HepG2 (cell line): ENCODE measurements around the gene MTIF2. TPM values are rescaled to one million over a fixed set of nuclear protein-coding genes. Genes with fewer than 3 reads are reported as not detected.

Source experiments
- ATAC-seq: fragments of 200-7000 bp; cut with Tn5 transposase; 3 replicates; pipeline ENCODE4 v1.9.1; 2020; ENCODE audit warnings: mild to moderate bottlenecking, moderate library complexity
- BruUV-seq: library from RNA; stranded (reverse); fragments of 400-500 nt; replicated peaks from 2 replicates; lab custom pipeline; 2021; lab: Mats Ljungman, UMichigan
- CTCF ChIA-PET: fragments of 300-600 bp; formaldehyde crosslinking; extraction: SDS; loops from one replicate; lab custom pipeline; 2021; ENCODE audit warnings: low total read pairs, inconsistent platforms, low intra/inter-chr PET ratio; lab: Yijun Ruan, JAX
- POLR2A ChIA-PET: fragments of 350-600 bp; sonication (Branson Sonifier 250); formaldehyde crosslinking; loops from one replicate; lab custom pipeline; 2020; ENCODE audit warnings: antibody characterized with exemption, inconsistent platforms; lab: Yijun Ruan, JAX
- DNase-seq: peaks from one replicate; pipeline ENCODE4 v3.0.0-alpha.2; 2015; ENCODE audit warnings: low spot score
- FAIRE-seq: peaks from 3 replicates; lab custom pipeline; 2011; peaks lifted over from hg19 to GRCh38; lab: Jason Lieb, UNC
- H2AFZ ChIP-seq: one replicate; pipeline ENCODE4 v1.6.1; 2011; ENCODE audit warnings: low read length, inconsistent platforms
- H3K27ac ChIP-seq: fragments of 300-600 bp; 3 replicates; pipeline ENCODE4 v1.8.0; 2011; ENCODE audit warnings: mixed run types, mild to moderate bottlenecking, mixed read lengths, low read length, inconsistent platforms; ENCODE audit not compliant: insufficient read depth; ENCODE audit errors: extremely low read length
- H3K27me3 ChIP-seq, 2 experiments: fragments of 200-600 bp in 1 of 2; 2 replicates in 1 of 2; 3 replicates in 1 of 2; pipeline versions ENCODE4 v1.6.0 to v1.8.0; 2011; ENCODE audit warnings: low read length in 2 of 2, mild to moderate bottlenecking in 2 of 2, moderate library complexity in 2 of 2, inconsistent platforms in 1 of 2; ENCODE audit not compliant: insufficient read depth in 2 of 2, control insufficient read depth in 1 of 2
- H3K36me3 ChIP-seq, 2 experiments: fragments of 200-600 bp in 1 of 2; replicated peaks in 1 of 2; 2 replicates in 1 of 2; 3 replicates in 1 of 2; pipeline versions ENCODE4 v1.5.1 to v1.8.0; 2011; ENCODE audit warnings: low read length in 2 of 2, inconsistent platforms in 1 of 2; ENCODE audit not compliant: insufficient read depth in 2 of 2, control insufficient read depth in 1 of 2
- H3K4me1 ChIP-seq: 2 replicates; pipeline ENCODE4 v1.5.1; 2012; ENCODE audit warnings: low read length, inconsistent platforms; ENCODE audit not compliant: insufficient read depth
- H3K4me2 ChIP-seq: 2 replicates; pipeline ENCODE4 v1.6.0; 2011; ENCODE audit warnings: low read depth, low read length, inconsistent platforms
- H3K4me3 ChIP-seq, 3 experiments: fragments of 200-600 bp in 1 of 3; sonication (generic), shearing (Covaris generic) in 1 of 3; replicated peaks in 1 of 3; 2 replicates each; pipeline ENCODE4 v1.5.1; 2011 to 2016; ENCODE audit warnings: low read length in 3 of 3, inconsistent platforms in 2 of 3, low read depth in 2 of 3, mild to moderate bottlenecking in 2 of 3, control low read depth in 1 of 3, mixed read lengths in 1 of 3; ENCODE audit not compliant: insufficient read depth in 1 of 3
- H3K79me2 ChIP-seq: one replicate; pipeline ENCODE4 v1.6.1; 2011; ENCODE audit warnings: low read length, inconsistent platforms; ENCODE audit not compliant: insufficient read depth
- H3K9ac ChIP-seq: 2 replicates; pipeline ENCODE4 v1.6.0; 2011; ENCODE audit warnings: mild to moderate bottlenecking, low read depth, low read length, inconsistent platforms; ENCODE audit not compliant: insufficient read depth
- H3K9me3 ChIP-seq: 2 replicates; pipeline ENCODE4 v1.5.1; 2012; ENCODE audit warnings: mild to moderate bottlenecking, low read length
- H4K20me1 ChIP-seq: 2 replicates; pipeline ENCODE4 v1.6.0; 2011; ENCODE audit warnings: inconsistent platforms, mild to moderate bottlenecking, low read length, moderate library complexity; ENCODE audit not compliant: insufficient read depth
- CEBPZ ChIP-seq: IDR thresholded peaks from 2 replicates; pipeline ENCODE4 v1.6.1; 2012; ENCODE audit warnings: low read length, improper control_type of control experiment
- ETV5 ChIP-seq: IDR thresholded peaks from 2 replicates; pipeline ENCODE4 v1.6.1; 2018; ENCODE audit warnings: missing biosample characterization, missing genetic modification reagents, inconsistent platforms, borderline replicate concordance
- KIAA2018 ChIP-seq: sonication (generic); formaldehyde crosslinking; IDR thresholded peaks from 2 replicates; pipeline ENCODE4 v1.5.0; 2020; ENCODE audit warnings: mild to moderate bottlenecking, missing genetic modification reagents, borderline replicate concordance
- MIER2 ChIP-seq: IDR thresholded peaks from 2 replicates; pipeline ENCODE4 v1.6.1; 2016; ENCODE audit warnings: missing biosample characterization, missing genetic modification reagents
- MTERF4 ChIP-seq: sonication (generic); formaldehyde crosslinking; IDR thresholded peaks from 2 replicates; pipeline ENCODE4 v1.8.0; 2023; ENCODE audit warnings: mild to moderate bottlenecking, missing genetic modification reagents
- PAXIP1 ChIP-seq: sonication (generic); formaldehyde crosslinking; conservative IDR thresholded peaks from 2 replicates; pipeline ENCODE4 v1.4.0; 2020; ENCODE audit warnings: mild to moderate bottlenecking, missing genetic modification reagents, moderate library complexity
- RBAK ChIP-seq: sonication (generic); formaldehyde crosslinking; IDR thresholded peaks from 2 replicates; pipeline ENCODE4 v1.5.1; 2020; ENCODE audit warnings: mild to moderate bottlenecking, missing genetic modification reagents
- TCF7 ChIP-seq: sonication (generic); IDR thresholded peaks from 2 replicates; pipeline ENCODE4 v1.6.1; 2016; ENCODE audit warnings: antibody characterized with exemption, low read depth
- WGBS: methylation state at CpG from one replicate; pipeline ENCODE4 v1.1.6; 2017; ENCODE audit warnings: low lambda C conversion rate; 5-methylcytosine and 5-hydroxymethylcytosine counted together
- in situ Hi-C: cut with HindIII; loops from 2 replicates; pipeline ENCODE4 v1.10.0; 2017; ENCODE audit warnings: low pct_unique_long_range_greater_than_20kb; ENCODE audit not compliant: extremely low pct_ligation_motif_present
- intact Hi-C: fragments of 100-400 bp; cut with micrococcal nuclease; formaldehyde crosslinking; loops from one replicate; pipeline ENCODE4 v1.10.0; 2022; ENCODE audit not compliant: unreplicated experiment
- polyA plus RNA-seq, 8 experiments: library from polyadenylated mRNA; depleted of rRNA in 3 of 8; stranded (reverse) in 7 of 8; unstranded in 1 of 8; fragments of >200 nt; fragmentation: Illumina TruSeq in 4 of 8; extraction: Trizol in 4 of 8; gene quantifications; 2 replicates each; pipeline versions ENCODE4 v1.2.1 to v1.2.3, GENCODE V29; 2011 to 2016; ENCODE audit warnings: low read depth in 4 of 8, missing spikeins in 1 of 8, mixed read lengths in 1 of 8; ENCODE audit not compliant: insufficient read depth in 1 of 8
- total RNA-seq, 5 experiments: library from RNA; depleted of rRNA; stranded (reverse); fragments of >200 nt; fragmentation: Illumina TruSeq; extraction: Trizol; gene quantifications; 2 replicates each; pipeline ENCODE4 v1.2.3, GENCODE V29; 2016; ENCODE audit warnings: low read depth in 1 of 5

MTIF2 gene
- total and polyA plus RNA-seq, 2 of the 13 experiments (the other 11 are each of a cell fraction or from before 2014, with no cell fraction given): 32.1 to 92.1 TPM

GRCh38 chr2:55314985-55315384, 46.0 kb upstream of the MTIF2 start:
- ChIA-PET POLR2A (no interaction called here), CTCF (no interaction called here)
- H3K9me3 ChIP-seq: no peaks in the 10 kb centered on the region
- in situ Hi-C loops: no loop called here
- DNase-seq (no peak), FAIRE-seq (no peak), ATAC-seq (no peak)
- H3K4me1 ChIP-seq: no peaks in the 10 kb centered on the region
- no peak overlapping the region for H3K4me2 ChIP-seq
- no peak overlapping the region for H3K27ac ChIP-seq
- no peaks in the 10 kb centered on the region for H3K79me2 ChIP-seq
- H3K36me3 ChIP-seq: peaks cover 9 to 61% of the 10 kb centered on the region in 2 experiments
- intact Hi-C loops: loop anchor here (10.0 kb wide), 1 partner anchor 120 kb away; no protein-coding TSS in a partner anchor
- H4K20me1 ChIP-seq: no peaks in the 10 kb centered on the region
- H3K27me3 ChIP-seq: no peaks in the 10 kb centered on the region
- no peak overlapping the region for H3K4me3 ChIP-seq
- no TSS peak for BruUV-seq
- no peak overlapping the region for H3K9ac ChIP-seq
- no peak overlapping the region for H2AFZ ChIP-seq
- WGBS: 92% methylated on average over 1 of the region's 1 CpG
- no peak for TF ChIP-seq KIAA2018 (CRISPR knock-in tag)
- TF ChIP-seq CEBPZ: no peak
- TF ChIP-seq ETV5 (CRISPR knock-in tag): no peak
- TF ChIP-seq RBAK (CRISPR knock-in tag): no peak
- TF ChIP-seq TCF7: no peak
- TF ChIP-seq MIER2 (CRISPR knock-in tag): no peak
- TF ChIP-seq PAXIP1 (CRISPR knock-in tag): no peak
- TF ChIP-seq MTERF4 (CRISPR knock-in tag): no peak
